Esophagus muscularis mucosa (tissue), 4 donors: Measurements from ENCODE around the gene SLC12A8. TPM values are rescaled to one million over a fixed set of nuclear protein-coding genes. Genes with fewer than 3 reads are reported as not detected.

ENCODE experiments used
- DNase-seq: peaks from one replicate; pipeline ENCODE4 v3.0.0-alpha.2; 2017; ENCODE audit errors: extremely low spot score
- H3K27ac ChIP-seq, 4 donors: fragments of 200-600 bp; sonication (generic); replicated peaks in 1 of 4; 1 replicate in 3 of 4; 2 replicates in 1 of 4; pipeline ENCODE4 v1.5.1; 2016 to 2019; ENCODE audit warnings: mild to moderate bottlenecking in 1 of 4
- H3K27me3 ChIP-seq, 4 donors: fragments of 200-600 bp; sonication (generic); one replicate each; pipeline versions ENCODE4 v1.5.1 to v1.6.0; 2016 to 2019
- H3K36me3 ChIP-seq, 4 donors: fragments of 200-600 bp; sonication (generic); one replicate each; pipeline ENCODE4 v1.5.1; 2016 to 2019
- H3K4me1 ChIP-seq, 4 donors: fragments of 200-600 bp; sonication (generic); one replicate each; pipeline ENCODE4 v1.5.1; 2016 to 2019
- H3K4me3 ChIP-seq, 4 donors: fragments of 200-600 bp; sonication (generic); 1 replicate in 2 of 4; 2 replicates in 2 of 4; pipeline ENCODE4 v1.5.1; 2016 to 2019; ENCODE audit warnings: mild to moderate bottlenecking in 4 of 4, moderate library complexity in 1 of 4
- H3K9me3 ChIP-seq, 4 donors: fragments of 200-600 bp; sonication (generic); 1 replicate in 3 of 4; 2 replicates in 1 of 4; pipeline ENCODE4 v1.5.1; 2016 to 2019
- EP300 ChIP-seq: sonication (generic); formaldehyde crosslinking; IDR thresholded peaks from one replicate; pipeline ENCODE4 v1.6.1; 2017; ENCODE audit warnings: antibody characterized with exemption
- POLR2A ChIP-seq: fragments of 450-650 bp; IDR thresholded peaks from one replicate; pipeline ENCODE4 v1.6.1; 2017; ENCODE audit warnings: antibody characterized with exemption, moderate library complexity, mild to moderate bottlenecking, low read depth
- POLR2AphosphoS5 ChIP-seq, 2 donors: sonication (generic); formaldehyde crosslinking; IDR thresholded peaks; one replicate each; pipeline ENCODE4 v1.6.1; 2017; ENCODE audit warnings: antibody characterized with exemption in 2 of 2
- WGBS: methylation state at CpG from one replicate; pipeline ENCODE4 v1.1.5; 2018; 5-methylcytosine and 5-hydroxymethylcytosine counted together
- intact Hi-C: fragments of 100-400 bp; cut with DNase I; formaldehyde crosslinking; loops from one replicate; pipeline ENCODE4 v1.15.1; 2023
- total RNA-seq, 4 donors: library from RNA; depleted of rRNA; stranded (reverse); fragments of >200 nt; gene quantifications; one replicate each; pipeline versions ENCODE4 v1.1.0 to v1.2.1, GENCODE V29; 2016
- TF ChIP-seq, protein P1 (sequence below), 3 experiments: fragments of 200-600 bp in 2 of 3; fragments of 450-650 bp in 1 of 3; sonication (generic) in 2 of 3; IDR thresholded peaks; one replicate each; pipeline ENCODE4 v1.5.1; 2017 to 2019; ENCODE audit warnings: antibody characterized with exemption in 3 of 3, mild to moderate bottlenecking in 2 of 3, moderate library complexity in 1 of 3

SLC12A8 gene
- total RNA-seq, 4 donors from 2014 or later, result 0.46 to 2.9 (median 1.6) TPM; not detected in 1

DNA sequence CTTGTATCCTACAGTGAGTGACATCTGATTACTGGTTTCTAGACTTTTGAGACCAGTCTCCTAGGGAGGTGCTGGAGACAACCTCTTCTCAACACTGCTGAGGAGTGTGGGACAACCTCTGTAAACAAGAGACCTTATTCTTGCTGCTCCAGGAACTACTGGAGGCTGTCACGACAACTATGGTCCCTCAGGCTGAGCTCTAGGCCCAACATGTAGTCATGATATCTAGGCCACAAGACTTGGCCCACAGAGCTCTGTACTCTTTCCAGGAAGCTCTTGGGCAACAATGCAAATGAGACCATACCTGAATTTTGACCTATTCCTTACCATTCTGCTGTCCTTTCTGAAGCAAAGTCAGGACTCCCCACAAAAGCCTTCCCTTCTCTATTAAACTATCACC lies 132.5 kb downstream of the SLC12A8 start:
- intact Hi-C loops, result no loop called here
- H3K4me3 ChIP-seq, result no peak overlapping the region
- no peaks in the 10 kb centered on the region for H3K27me3 ChIP-seq
- no peak overlapping the region for H3K27ac ChIP-seq
- no peaks in the 10 kb centered on the region for H3K9me3 ChIP-seq
- 100% methylated on average over 1 of the region's 1 CpG for WGBS
- H3K36me3 ChIP-seq, result no peaks in the 10 kb centered on the region
- no peak for TF ChIP-seq POLR2A
- TF ChIP-seq, protein P1, sequence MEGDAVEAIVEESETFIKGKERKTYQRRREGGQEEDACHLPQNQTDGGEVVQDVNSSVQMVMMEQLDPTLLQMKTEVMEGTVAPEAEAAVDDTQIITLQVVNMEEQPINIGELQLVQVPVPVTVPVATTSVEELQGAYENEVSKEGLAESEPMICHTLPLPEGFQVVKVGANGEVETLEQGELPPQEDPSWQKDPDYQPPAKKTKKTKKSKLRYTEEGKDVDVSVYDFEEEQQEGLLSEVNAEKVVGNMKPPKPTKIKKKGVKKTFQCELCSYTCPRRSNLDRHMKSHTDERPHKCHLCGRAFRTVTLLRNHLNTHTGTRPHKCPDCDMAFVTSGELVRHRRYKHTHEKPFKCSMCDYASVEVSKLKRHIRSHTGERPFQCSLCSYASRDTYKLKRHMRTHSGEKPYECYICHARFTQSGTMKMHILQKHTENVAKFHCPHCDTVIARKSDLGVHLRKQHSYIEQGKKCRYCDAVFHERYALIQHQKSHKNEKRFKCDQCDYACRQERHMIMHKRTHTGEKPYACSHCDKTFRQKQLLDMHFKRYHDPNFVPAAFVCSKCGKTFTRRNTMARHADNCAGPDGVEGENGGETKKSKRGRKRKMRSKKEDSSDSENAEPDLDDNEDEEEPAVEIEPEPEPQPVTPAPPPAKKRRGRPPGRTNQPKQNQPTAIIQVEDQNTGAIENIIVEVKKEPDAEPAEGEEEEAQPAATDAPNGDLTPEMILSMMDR (IDR thresholded peaks at IDR 0.05), result no peak
- H3K4me1 ChIP-seq, result no peaks in the 10 kb centered on the region
- DNase-seq, result peak; percentile 39

DNA sequence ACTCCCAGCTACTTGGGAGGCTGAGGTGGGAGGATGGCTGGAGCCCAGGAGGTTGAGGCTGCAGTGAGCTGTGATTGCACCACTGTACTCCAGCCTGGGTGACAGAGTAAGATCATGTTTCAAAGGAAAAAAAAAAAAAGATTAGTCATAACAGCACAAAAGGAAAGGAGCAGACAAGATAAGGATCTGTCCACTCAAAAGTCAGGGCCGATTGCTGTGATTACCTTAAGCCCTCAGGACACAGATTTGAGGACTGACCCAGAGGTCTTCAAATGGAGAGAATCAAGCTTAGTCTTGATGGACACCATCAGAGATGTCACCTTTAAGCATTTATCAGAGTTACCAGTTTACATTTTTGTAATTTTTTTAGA lies 132.9 kb downstream of the SLC12A8 start:
- intact Hi-C loops, result no loop called here
- Histone ChIP-seq H3K4me1 (no peaks in the 10 kb centered on the region), H3K27me3 (no peaks in the 10 kb centered on the region), H3K9me3 (no peaks in the 10 kb centered on the region), H3K27ac (no peak overlapping the region), H3K36me3 (no peaks in the 10 kb centered on the region), H3K4me3 (no peak overlapping the region)
- 75% methylated on average over 1 of the region's 1 CpG for WGBS
- TF ChIP-seq POLR2A (no peak), POLR2AphosphoS5 (IDR thresholded peaks at IDR 0.05) (no peak), EP300 (no peak)
- TF ChIP-seq, protein P1 (IDR thresholded peaks at IDR 0.05), result no peak
- peak; percentile 26 for DNase-seq

GRCh38 chr3:125078951-125079674 lies 133.4 kb downstream of the SLC12A8 start:
- Histone ChIP-seq H3K27ac (no peak overlapping the region), H3K4me1 (no peaks in the 10 kb centered on the region), H3K4me3 (no peak overlapping the region), H3K9me3 (no peaks in the 10 kb centered on the region), H3K27me3 (no peaks in the 10 kb centered on the region), H3K36me3 (no peaks in the 10 kb centered on the region)
- intact Hi-C loops, result no loop called here
- DNase-seq, result peak; percentile 57
- 88% methylated on average over 6 of the region's 6 CpGs for WGBS
- TF ChIP-seq POLR2A (no peak), EP300 (no peak), POLR2AphosphoS5 (IDR thresholded peaks at IDR 0.05) (no peak)
- TF ChIP-seq, protein P1 (IDR thresholded peaks at IDR 0.05), result no peak

DNA sequence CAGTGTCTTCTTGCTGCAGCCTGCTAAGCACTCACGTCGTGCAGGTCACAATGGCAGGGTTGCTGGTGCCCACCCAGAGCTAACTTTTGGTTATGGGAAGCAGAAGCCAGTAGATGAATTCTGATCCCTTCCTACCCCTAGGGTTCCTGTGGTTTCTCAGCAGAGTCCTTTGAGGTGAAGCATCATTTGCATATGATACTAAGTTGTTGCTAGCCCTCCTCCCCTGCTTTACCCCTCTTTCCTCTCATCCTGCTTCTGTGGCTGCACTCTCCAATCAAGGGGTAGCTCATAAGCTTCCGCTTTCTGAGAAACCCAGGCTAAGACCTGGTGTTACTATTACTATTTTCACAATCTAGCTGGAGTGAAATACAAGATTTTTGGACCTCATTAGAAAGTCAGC lies 134.7 kb downstream of the SLC12A8 start:
- no peak overlapping the region for H3K27ac ChIP-seq
- H3K27me3 ChIP-seq, result no peaks in the 10 kb centered on the region
- H3K9me3 ChIP-seq, result no peaks in the 10 kb centered on the region
- TF ChIP-seq EP300 (no peak), POLR2AphosphoS5 (IDR thresholded peaks at IDR 0.05) (no peak), POLR2A (no peak)
- TF ChIP-seq, protein P1 (IDR thresholded peaks at IDR 0.05), result no peak
- intact Hi-C loops, result no loop called here
- no peaks in the 10 kb centered on the region for H3K36me3 ChIP-seq
- H3K4me3 ChIP-seq, result no peak overlapping the region
- 100% methylated on average over 1 of the region's 3 CpGs for WGBS
- no peaks in the 10 kb centered on the region for H3K4me1 ChIP-seq
- no peak for DNase-seq

- Histone ChIP-seq H3K4me1 (peaks cover 0 to 4% (median 0%) of the 10 kb centered on the region in 4 donors), H3K36me3 (no peaks in the 10 kb centered on the region), H3K27ac (no peak overlapping the region), H3K27me3 (no peaks in the 10 kb centered on the region), H3K4me3 (no peak overlapping the region), H3K9me3 (no peaks in the 10 kb centered on the region)
- no peak for TF ChIP-seq POLR2A
- no peak for TF ChIP-seq EP300
- TF ChIP-seq, protein P1 (IDR thresholded peaks at IDR 0.05), result no peak
- no peak for TF ChIP-seq POLR2AphosphoS5 (IDR thresholded peaks at IDR 0.05)
- WGBS, result 70% methylated on average over 1 of the region's 1 CpG
- DNase-seq, result no peak
- intact Hi-C loops, result no loop called here
Measured at GRCh38 chr3:125076464-125076863, 136.1 kb downstream of the SLC12A8 start.
